Myocyte (in vitro differentiated cells): ENCODE data around the gene ZGRF1. TPM values are rescaled to one million over a fixed set of nuclear protein-coding genes. Genes with fewer than 3 reads are reported as not detected.
A peak's percentile ranks its signal among the peaks of the same experiment; 100 is the strongest.
"Not testable (repeated sequence)": the region's sequence is repeated elsewhere in the genome, so short reads cannot be mapped to it uniquely, and the experiment has no call there.

ENCODE experiments used
- DNase-seq: peaks from one replicate; pipeline ENCODE4 v3.0.0-alpha.2; 2012; ENCODE audit warnings: low read depth
- polyA plus RNA-seq: library from polyadenylated mRNA; unstranded; fragments of >200 nt; gene quantifications from one replicate; pipeline ENCODE4 v1.2.1, GENCODE V29; 2012; ENCODE audit warnings: missing spikeins
- total RNA-seq: library from RNA; depleted of rRNA; stranded (reverse); fragments of >200 nt; gene quantifications from 2 replicates; pipeline ENCODE4 v1.2.3, GENCODE V29; 2014

Gene ZGRF1
- total RNA-seq, result 2.8 and 3.2 TPM in 2 replicates
- 0.83 TPM for polyA plus RNA-seq

GRCh38 chr4:112636688-112637551 is at the start of gene ZGRF1, which contains the start of gene LARP7:
ZGRF1 (minus strand) TSS chr4:112636909; CDS start chr4:112633176, 3,733 bp downstream.
LARP7 (plus strand) TSS chr4:112637143; CDS start chr4:112644670, 7,527 bp downstream.
- DNase-seq, result peak; percentile 100

DNA sequence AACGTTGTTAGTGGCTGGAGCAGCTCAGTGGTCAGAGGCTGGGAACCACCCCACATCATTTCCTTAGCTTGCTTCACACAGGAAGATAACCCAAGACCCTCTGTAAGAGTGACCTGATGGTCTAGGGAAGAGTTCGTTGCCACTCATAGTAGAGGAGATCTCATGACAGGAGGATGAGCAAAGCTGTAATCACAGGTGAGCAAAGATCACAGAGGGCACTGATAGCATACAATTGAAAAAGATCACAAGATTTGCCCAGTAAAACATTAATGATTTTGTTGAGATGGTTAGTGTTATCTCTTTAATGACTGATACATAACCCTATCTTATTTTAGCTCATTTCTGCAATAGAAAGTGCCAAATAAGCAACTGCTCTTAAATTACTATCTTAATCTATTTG is 44.3 kb upstream of the ZGRF1 start:
- no peak for DNase-seq

DNA sequence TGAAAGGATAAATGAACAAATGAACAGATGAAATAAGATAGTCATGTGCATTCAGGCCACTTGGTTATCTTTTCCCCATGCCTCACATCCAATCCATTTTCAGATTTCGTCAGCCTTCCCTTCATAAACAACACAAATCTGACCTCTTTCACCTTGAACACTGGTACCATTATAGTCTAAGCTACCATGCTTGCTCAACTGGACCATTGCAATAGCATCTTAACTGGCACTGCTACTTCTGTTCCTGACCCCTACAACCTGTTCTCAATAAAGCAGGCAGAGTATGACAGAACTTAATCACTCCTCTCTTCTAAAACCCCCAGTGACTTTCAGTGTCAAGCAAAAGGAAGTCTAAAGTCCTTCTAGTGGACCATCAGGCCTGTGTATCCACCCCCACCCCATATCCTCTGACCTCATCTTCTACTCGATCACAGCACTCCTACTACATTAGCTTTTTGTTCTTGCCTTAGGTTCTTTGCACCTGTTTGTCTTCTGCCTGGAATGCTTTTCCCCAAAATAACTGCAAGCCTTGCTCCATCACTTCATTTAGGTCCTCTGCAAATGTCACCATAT is 40.9 kb upstream of the ZGRF1 start:
- DNase-seq, result no peak

GRCh38 chr4:112674376-112674775 is 37.7 kb upstream of the ZGRF1 start:
- peak; percentile 65 for DNase-seq

DNA sequence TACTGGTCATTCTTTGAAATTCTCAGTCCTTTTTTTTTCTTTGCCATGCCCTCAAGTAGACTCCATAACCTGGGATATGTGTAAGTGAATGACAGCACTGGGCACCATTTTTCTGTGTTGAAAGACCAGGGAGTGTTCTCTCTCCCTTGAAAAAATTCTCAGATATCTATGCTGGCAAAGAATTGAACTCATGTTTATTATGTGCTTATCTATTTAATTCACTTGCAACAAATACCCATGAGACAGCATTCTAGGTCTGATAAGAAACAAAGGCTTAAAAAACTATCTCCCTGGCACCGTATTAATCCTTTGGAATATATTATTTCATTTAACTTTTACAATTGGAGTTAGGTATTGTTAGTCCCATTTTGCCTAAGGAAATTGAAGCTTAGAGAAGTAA is 37.0 kb upstream of the ZGRF1 start:
- no peak for DNase-seq

- DNase-seq, result no peak
These were observed 36.4 kb upstream of the ZGRF1 start for GRCh38 chr4:112673076-112673475.

GRCh38 chr4:112668131-112668530 is 31.4 kb upstream of the ZGRF1 start:
- no peak for DNase-seq

DNA sequence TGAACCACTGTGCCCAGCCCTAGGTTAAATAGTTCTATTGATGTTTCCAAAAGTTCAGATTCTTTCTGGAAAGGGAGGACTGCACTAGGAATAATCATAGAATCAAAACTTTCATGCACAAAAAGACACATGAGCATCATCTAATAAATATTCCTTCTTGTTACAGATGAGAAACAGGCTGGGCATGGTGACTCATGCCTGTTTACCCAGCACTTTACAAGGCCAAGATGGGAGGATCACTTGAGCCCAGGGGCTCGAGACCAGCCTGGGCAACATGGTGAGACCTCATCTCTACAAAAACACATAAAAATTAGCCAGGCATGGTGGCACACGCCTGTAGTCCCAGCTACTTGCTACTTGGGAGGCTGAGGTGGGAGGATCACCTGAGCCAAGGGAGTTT is 27.9 kb upstream of the ZGRF1 start:
- no peak for DNase-seq

DNA sequence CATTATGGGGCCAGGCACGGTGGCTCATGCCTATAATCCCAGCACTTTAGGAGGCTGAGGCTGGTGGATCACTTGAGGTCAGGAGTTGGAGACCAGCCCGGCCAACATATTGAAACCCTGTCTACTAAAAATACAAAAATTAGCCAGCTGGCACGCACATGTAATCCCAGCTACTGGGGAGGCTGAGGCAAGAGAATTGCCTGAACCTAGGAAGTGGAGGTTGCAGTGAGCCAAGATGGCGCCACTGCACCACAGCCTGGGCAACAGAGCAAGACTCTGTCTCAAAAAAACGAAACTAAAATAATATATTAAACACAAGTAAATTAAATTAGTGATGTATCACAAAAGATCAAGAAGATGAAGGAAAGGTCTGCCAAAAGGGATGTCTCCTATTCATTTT is 19.4 kb upstream of the ZGRF1 start:
- DNase-seq, result not testable (repeated sequence)

- no peak for DNase-seq
These were observed 18.6 kb upstream of the ZGRF1 start for GRCh38 chr4:112655270-112655669.

- no peak for DNase-seq
These were observed 15.5 kb upstream of the ZGRF1 start for GRCh38 chr4:112652216-112652615.

- DNase-seq, result no peak
These were observed 14.9 kb upstream of the ZGRF1 start for GRCh38 chr4:112651641-112652040.

DNA sequence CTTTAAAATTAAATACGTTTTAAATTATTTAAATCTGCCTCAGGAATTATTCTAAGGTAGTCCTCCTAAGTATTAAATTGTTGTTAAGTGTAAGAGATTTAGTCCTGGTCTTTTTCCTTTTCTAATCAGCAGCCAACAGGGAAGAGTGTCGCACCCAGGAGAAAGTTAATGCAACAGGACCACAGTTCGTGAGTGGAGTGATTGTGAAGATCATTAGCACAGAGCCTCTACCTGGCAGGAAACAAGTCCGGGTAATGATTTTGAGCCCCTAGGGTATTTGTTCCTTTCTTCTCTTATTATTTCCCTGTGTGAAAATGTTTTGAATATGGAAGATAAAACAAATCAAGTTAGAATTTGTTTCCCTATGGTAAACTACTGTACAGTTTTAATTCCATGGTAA is 13.6 kb upstream of the ZGRF1 start:
- no peak for DNase-seq

GRCh38 chr4:112649055-112649408 is 12.3 kb upstream of the ZGRF1 start:
- DNase-seq, result no peak

DNA sequence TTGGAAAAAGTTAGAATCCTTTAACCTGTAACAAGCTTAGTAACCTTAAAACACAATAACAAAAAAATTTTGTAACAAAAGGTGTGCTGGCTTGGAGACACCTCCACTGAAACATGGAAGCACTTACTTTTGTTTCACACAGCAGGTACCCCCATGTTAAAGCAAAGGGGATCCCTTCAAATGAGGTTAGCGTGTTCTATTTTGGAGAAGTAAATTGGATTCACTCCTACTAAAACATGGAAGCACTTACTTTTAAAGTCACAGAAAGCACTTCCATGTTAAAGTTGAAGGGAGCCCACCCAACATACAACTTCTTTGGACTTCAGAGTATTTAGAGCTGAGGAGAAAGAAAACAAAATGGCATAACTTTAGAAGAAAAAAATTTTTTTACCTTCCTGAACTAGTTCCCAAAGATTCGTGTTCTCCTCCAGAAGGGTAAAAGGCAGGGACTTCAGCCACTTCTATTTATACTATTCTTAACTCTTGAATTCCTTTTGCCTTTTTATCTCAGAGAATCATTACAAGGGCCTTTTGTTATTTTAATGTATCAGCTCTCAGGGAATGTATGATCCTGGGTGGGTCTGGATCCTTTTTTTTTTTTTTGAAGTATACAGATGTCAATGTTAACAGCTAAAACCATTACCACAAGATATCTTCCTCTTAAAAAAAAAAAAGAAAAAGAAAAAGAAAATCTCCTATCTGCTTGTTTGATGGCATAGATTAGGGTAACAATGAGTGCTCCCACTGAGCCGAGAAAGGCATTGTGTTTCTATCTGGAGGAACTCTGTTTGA is 11.8 kb upstream of the ZGRF1 start:
- no peak for DNase-seq

- no peak for DNase-seq
These were observed 11.1 kb upstream of the ZGRF1 start for GRCh38 chr4:112647785-112648184.

DNA sequence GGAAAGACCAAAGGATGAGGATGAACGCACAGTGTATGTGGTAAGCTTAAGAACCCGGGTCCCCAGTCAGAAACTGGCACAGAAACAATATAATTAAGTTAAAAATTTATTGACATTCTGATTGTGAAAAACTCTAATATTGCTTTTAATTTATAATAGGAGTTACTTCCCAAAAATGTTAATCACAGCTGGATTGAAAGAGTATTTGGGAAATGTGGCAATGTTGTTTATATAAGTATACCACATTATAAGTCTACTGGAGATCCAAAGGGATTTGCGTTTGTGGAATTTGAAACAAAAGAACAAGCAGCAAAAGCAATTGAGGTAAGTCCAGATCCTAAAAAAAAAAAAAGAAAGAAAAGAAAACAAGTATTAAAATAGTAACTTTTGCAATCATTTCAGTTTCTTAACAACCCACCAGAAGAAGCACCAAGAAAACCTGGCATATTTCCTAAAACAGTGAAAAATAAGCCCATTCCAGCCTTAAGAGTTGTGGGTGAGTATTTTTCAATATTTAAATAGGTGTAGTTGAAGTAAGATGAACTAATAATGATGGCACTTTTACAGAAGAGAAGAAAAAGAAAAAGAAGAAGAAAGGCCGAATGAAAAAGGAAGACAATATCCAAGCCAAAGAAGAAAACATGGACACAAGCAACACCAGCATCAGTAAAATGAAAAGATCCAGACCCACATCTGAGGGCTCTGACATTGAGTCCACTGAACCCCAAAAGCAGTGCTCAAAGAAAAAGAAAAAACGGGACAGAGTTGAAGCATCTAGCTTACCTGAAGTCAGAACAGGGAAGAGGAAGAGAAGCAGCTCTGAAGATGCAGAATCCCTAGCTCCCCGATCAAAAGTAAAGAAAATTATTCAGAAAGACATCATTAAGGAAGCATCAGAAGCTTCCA is 10.2 kb upstream of the ZGRF1 start:
- no peak for DNase-seq

DNA sequence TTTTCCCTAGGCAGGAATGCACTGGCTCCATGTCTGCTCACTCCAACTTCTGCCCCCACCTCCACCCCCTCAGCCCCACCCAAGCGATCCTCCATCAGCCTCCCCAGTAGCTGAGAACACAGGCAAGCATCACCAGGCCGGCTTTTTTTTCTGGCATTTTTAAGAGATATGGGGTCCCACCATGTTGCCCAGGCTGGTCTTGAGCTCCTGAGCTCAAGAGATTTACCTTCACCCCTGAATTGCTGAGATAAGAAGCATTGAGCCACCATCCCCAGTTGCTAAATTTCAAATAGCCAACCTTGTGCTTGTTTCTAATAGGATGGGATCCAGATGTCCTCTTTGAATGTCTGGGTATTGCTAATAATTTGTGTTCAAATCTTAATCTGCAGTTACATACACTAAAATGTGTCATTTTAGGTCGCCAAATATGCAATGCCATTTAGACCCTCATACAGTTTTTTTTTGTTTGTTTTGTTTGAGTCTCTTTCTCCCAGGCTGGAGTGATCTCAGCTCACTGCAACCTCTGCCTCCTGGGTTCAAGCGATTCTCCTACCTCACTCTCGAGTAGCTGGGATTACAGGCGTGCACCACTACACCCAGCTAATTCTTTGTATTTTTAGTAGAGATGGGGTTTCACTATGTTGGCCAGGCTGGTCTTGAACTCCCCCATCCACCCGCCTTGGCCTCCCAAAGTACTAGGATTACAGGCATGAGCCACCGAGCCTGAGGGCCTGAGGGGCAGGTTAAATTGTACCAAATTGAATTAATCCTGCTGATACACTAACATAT is 9.0 kb upstream of the ZGRF1 start:
- DNase-seq, result no peak

- DNase-seq, result not testable (repeated sequence)
These were observed 8.2 kb upstream of the ZGRF1 start for GRCh38 chr4:112644595-112645535.
